RCC 7860 (cell line): ENCODE data around the gene RAMACL.
"Not testable (repeated sequence)": the region's sequence is repeated elsewhere in the genome, so short reads cannot be mapped to it uniquely, and the experiment has no call there.

Source experiments
- DNase-seq: peaks from one replicate; pipeline ENCODE4 v3.0.0-alpha.2; 2015; ENCODE audit warnings: low spot score
- FAIRE-seq: peaks from 2 replicates; lab custom pipeline; 2012; peaks lifted over from hg19 to GRCh38; lab: Jason Lieb, UNC

RAMACL gene

DNA sequence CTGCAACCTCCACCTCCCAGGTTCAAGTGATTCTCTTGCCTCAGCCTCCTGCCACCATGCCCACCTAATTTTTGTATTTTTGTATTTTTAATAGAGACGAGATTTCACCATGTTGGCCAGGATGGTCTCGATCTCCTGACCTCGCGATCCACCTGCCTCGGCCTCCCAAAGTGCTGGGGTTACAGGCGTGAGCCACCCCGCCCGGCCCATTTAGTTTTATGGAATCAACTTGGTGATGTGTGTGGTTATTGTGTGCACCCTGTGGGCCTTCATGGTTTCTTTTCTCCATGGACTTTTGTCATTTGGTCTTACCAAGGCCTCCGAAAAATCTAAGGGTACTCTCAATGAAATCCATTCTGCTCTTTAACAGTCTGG lies 47.5 kb downstream of the RAMACL start:
- FAIRE-seq, DNase-seq: not testable (repeated sequence)

DNA sequence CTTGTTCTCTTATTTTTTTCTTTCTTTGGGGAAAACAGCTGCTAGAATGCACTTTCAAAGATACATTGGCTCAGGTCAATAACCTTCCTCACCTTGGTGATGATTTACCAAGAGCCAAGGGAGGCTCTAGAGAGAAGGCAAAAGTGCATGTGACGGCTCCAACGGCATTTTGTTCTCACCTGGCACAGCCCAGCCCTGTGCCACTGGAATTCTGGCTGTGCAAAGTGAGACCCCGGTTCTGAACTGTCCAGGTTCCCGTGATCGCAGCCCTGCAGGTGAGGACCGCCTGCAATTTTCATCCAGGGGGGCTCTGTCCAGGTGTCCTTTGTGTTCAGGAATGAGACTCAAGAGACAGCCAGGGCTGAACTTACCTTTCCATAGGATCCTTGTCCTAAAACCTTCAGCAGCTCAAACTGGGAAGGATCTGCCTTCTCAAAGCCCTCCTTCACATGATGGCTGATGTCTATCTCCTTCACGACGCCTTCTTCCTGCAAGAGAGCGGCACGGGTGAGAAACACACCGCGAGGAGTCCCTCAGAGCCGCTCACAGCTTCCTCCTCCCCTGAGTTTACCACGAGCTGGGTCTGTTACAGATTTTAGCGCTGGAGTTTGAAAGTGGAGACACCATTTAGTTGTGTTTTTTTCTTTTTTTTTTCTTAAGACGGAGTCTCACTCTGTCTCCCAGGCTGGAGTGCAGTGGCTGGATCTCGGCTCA lies 48.0 kb downstream of the RAMACL start:
- no peak for DNase-seq
- no peak for FAIRE-seq

- DNase-seq (no peak), FAIRE-seq (no peak)
Measured at GRCh38 chr6:166534658-166535406, 51.6 kb downstream of the RAMACL start.

DNA sequence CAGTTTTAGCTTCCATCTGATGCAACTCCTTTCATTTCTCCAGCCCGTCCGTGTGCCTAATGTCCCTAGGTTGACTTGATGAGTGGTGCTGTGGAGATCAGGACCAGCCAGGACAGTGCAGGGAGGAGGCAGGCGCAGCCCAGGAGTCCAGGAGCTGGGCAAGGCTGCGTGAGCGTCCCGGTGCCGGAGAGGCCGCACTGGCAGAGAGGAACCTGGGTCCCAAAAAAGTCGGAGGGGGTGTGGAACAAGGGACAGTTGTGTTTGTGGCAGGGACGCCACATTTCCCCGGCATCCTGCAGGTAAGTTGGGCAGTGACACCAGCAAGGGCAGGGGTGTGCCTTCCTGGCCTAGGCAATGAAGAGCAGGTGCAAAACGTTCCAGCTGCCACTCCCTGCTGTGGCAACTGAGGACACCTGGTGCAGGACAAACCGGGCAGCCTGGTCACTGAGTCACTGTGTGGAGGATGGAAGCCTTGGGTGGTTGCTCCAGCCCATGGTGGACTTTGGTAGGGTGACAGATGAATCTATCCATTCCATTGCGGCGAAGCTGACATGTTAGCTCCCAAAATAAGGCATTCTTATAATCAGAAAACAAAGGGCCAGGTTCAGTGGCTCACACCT lies 53.2 kb downstream of the RAMACL start:
- FAIRE-seq (no peak), DNase-seq (no peak)
